Left lobe of liver (tissue), 2 donors: ENCODE data around the gene IFI44. TPM values are rescaled to one million over a fixed set of nuclear protein-coding genes. Genes with fewer than 3 reads are reported as not detected.

Source experiments
- ATAC-seq: fragments of 200-7000 bp; cut with Tn5 transposase; one replicate; pipeline ENCODE4 v1.9.1; 2020; ENCODE audit warnings: mild to moderate bottlenecking, moderate library complexity
- DNase-seq: peaks from one replicate; pipeline ENCODE4 v3.0.0-alpha.2; 2020; ENCODE audit warnings: low spot score
- total RNA-seq: library from RNA; stranded (reverse); gene quantifications from one replicate; pipeline ENCODE4 v1.2.1, GENCODE V29; 2021
- donor health status: DM: no; HTN: no; CAD: no; lungs with moderate emphysema.
- donor health status: DM: no; HTN: yes; CAD: no.

IFI44 gene
- total RNA-seq, 1 donor from 2014 or later = 5.2 TPM

DNA sequence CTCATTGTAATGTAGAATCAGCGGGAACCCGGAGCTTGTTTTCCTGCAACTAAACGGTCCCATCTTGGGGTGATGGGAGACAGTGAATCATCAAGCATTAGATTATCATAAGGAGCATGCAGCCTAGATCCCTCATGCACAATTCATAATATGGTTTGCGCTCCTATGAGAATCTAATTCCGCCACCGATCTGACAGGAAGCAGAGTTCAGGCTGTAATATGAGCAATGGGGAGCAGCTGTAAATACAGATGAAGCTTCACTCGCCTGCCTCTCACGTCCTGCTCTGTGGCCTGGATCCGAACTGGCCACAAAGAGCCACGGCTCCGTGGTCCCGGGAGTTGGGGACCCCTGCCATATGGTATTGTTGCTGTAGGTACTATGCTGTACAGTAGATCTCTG, 1.6 kb downstream of the IFI44 start:
- DNase-seq = no peak

DNA sequence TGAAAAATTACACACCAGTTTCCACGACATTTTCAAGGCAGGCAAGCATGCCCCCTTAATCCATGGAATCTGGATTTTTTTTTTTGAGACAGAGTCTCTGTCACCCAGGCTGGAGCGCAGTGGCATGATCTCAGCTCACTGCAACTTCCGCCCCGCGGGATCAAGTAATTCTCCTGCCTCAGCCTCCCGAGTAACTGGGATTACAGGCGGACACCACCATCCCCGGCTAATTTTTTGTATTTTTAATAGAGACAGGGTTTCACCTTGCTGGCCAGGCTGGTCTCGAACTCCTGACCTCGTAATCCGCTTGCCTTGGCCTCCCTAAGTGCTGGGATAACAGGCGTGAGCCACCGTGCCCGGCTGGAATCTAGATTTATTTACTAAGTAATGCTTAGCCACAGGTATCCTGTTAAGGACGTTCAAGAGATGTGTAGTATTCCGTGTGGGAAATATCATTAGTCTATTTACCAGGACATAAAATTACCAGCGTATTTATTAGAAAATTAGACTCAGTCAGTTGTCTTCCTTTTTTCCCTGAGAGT, 2.5 kb downstream of the IFI44 start:
- no peak for ATAC-seq
- no peak for DNase-seq

More for the DNA sequence above, 1.6 kb downstream of the IFI44 start:
- peak; percentile 34 for ATAC-seq

DNA sequence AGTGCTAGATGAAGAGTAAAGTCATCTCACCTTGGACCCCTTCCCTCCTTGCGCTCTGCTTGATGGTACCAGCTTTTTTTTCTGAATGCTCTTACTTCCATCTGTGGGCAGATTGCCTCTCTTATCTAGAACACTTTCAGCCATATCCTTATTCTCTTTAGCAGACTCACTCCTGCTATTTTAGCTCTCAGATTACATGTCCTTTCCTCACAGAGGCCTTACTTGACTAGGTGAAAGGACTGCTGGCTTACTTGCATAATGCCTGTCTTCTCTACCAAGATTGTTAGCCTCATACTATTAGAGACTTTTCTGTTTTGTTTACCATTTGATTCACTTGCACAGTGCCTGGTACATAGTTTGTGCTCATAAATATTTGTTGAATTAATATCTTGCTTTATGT, 9.3 kb downstream of the IFI44 start:
- no peak for ATAC-seq

DNA sequence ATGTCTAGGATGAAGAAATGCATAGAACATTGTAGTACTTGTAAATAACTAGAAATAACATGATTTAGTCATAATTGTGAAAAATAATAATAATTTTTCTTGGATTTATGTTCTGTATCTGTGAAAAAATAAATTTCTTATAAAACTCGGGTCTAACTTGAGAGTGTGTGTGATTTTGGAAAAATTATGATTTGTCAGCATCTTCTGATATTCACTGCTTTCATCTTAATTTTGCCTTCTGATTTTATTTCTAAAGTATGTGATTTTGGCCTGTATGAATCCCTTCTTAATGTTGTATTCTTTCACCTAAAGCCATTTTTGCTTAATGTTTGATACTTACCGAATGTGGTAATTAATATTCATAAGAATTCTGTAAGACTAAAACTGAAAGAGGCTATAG, 14.3 kb downstream of the IFI44 start:
- ATAC-seq (no peak), DNase-seq (no peak)

More for the DNA sequence above, 9.3 kb downstream of the IFI44 start:
- DNase-seq = no peak

DNA sequence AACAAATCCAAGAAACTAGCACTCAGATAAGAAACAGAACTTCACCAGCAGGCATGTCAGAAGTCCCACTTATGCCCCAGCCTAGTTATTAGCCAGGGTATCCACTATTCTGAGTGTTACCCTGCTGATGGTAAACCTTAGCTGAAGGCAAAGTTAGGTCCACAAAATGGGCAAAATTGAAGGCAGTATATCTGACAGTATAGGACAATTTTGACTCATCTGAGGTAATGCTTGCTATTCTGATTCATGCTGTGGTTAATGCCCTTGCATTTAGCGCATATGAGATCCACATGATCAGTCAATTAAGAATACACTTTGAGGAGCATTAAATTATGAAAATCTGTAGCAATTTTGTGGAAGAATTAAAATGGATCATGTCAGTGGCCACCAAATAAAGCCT, 15.1 kb downstream of the IFI44 start:
- DNase-seq = no peak
- no peak for ATAC-seq

DNA sequence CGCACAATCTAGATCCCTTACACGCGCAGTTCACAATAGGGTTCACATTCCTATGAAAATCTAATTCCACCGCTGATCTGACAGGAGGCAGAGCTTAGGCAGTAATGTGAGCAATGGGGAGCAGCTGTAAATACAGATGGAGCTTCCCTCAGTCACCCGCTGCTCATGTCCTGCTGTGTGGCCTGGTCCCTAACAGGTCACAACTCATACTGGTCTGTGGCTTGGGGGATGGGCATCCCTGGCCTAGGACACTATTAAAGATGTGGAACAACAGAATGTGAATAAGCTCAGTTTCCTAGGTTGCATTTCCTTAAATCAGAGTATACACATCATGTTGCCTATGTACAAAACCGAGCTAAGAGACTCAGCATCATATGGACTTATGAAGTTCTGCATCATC, 16.2 kb downstream of the IFI44 start:
- ATAC-seq (no peak), DNase-seq (no peak)

DNA sequence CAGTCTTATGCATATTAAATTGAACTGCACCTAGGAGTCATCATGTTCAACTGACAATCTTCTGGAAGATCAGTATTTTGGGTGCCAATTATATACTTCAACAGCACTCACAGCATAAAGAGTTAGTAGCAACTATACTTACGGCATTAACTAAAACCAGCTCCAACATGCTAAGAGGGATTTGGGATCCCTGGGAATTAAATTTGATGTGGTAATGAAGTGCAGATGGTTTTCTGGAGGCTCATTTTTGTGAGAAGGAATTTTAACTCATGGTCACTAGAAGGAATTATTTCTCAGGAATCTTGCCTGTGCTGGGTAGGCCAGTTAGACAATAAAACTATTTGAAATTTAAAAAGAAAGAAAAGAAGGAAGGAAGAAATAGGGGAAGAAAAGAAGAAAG, 18.3 kb downstream of the IFI44 start:
- DNase-seq (no peak), ATAC-seq (no peak)

DNA sequence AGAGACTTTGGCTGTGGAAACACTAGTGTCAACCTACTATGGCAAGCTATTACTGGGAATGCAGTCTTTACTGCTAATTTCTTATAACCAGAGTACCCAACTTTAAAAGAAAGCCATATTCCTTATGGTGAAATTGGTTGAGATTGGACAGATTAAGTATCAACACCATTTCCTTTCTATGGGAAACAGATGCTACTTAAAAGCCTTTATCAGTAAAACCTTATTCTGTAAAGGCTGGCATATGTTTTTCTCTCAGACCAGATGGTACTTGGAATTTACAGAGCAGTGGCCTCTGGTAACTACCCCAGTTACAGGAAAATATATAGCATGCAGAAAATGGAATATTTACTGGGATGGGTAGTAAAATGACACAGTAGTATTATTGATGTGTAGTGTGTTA, 18.8 kb downstream of the IFI44 start:
- ATAC-seq (no peak), DNase-seq (no peak)

DNA sequence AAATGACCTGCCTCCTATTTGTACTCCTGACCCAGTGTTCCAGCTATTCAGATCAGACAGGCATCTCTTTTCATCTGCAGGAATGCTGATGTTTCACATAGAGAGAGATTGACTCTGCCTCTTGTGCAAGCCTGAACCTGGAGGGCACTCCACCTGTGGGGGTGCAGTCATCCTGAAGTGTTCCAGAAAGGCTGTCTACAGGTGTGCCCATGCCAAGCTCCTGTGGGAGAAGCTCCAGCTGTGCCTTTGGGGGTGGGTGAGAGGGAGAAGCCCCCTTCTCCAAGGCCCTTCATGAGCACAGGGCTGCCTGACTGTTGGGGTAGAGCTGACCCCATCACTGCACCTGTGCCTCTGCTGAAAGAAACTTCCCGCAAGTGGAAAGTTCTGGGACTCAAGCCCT, 22.8 kb downstream of the IFI44 start:
- ATAC-seq = no peak

DNA sequence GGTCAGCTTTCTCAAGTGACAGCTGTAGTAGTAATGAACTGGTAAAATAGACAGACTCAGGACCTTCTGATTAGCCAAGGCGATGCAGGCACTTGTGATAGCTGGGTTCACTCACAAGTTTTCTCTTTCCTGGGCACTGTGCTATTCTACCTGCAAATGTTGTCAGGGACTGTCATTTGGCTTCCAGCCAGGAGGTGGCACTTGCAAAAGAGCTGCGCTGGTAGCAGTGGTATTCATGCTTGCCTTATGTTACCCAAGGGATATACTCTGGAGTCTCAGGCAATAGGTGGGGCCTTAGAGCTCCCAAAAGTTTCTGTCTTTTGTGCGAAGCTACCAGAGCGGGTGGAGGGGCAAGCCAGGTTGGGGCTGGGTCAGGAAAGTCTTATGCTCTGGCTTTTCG, 23.5 kb downstream of the IFI44 start:
- no peak for DNase-seq
- ATAC-seq = peak; percentile 28

More for the DNA sequence above, 22.8 kb downstream of the IFI44 start:
- DNase-seq = no peak

DNA sequence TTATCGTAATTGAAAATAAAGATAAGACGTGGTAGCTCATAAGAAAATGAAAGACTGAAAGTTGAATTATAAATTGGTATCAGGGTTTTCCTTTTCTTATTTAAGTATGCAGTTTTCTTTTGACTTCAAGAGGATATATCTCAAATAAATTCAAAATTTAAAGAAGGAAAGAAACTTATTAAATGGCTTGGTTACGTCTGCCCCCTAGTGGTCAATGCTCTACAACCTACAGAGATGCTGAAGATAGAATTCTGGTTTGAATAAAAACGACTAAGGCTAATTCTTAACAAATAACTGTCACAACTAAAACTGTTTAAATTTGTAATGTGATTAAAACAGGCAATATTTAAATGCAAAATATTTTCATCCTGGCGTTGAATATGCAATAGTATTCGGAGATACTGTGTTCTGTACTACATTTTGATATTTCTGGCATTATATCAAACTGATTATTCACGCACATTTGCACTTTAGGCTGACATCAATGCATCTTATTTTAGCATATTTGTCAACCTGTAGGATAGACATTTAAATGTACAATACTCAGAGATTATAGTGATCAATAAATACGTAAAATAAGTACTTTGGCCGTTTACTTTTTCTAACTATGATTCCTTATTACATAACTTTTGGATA, 26.8 kb downstream of the IFI44 start:
- DNase-seq (no peak), ATAC-seq (peak; percentile 85)

DNA sequence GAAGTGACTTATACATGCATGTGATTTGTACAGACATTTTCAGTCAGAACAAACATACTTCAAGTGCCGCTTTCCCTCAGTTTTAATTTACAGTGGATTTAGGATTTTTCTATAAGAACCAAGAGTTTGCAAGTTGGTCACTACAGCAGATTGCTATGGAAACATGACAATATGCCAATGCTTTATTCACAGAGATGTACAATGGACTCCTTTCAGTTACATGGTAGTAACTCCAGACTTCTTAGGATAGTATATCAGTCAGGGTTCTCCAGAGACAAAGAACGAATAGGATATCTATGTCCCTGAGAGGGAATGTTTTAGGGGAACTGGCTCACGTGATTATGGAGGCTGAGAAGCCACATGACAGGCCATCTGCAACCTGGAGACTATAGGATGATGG, 27.4 kb downstream of the IFI44 start:
- no peak for DNase-seq
- no peak for ATAC-seq

DNA sequence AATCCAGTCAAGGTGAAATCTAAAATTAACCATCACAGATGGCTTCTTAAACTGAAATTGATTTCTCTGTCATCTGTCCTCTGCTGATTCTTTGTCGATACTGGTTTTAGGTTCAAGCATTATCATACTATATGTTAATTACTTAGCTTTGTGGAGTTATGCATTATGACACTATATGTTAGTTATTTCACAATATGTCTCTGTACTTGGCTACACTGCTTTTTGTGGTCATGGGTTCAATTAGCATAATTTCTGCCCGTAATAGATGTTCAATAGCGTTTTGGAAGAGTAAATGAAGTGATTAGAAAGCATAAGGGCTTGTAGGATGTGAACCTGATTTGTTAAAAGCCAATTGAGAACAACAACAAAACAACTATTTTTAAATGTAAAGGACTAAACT, 28.2 kb downstream of the IFI44 start:
- ATAC-seq (no peak), DNase-seq (no peak)

DNA sequence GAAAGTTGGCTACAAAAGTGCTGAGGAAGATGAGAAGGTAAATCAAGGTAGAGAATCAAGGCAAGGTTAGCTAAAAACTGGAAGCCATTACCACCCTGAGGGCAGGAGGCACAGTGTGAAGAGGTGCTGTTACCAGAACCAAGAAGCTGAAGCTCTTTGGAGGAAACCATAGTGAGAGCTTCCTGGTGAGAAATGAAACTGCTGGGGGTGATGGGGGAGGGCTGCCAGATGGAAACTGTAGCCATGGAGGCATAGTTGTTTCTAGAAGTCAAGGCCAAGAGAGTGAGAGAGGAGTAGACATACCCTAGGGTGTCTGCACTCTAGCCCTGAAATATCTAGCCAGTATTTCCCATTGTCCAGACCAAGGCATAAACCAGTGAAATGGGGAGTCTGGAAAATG, 28.7 kb downstream of the IFI44 start:
- DNase-seq = no peak
- ATAC-seq = no peak

DNA sequence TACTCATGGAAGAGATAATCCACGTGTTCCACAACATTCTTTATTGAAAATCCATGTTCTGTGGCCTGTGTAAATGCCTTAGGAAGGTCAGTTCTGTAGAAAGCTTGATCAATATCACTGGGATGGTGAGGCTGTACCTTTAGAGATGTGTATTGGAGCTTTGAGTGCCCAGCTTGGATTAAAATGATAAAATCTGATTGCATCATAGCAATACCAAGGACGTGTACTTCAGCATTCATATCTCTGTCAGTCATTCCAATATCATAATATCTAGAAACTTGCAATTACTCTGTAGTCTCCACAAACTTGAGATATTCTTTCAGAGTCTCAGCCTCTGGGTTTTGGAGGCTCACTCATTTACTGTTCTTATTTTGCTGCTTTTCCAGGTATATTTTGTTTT, 31.6 kb downstream of the IFI44 start:
- DNase-seq (no peak), ATAC-seq (no peak)

DNA sequence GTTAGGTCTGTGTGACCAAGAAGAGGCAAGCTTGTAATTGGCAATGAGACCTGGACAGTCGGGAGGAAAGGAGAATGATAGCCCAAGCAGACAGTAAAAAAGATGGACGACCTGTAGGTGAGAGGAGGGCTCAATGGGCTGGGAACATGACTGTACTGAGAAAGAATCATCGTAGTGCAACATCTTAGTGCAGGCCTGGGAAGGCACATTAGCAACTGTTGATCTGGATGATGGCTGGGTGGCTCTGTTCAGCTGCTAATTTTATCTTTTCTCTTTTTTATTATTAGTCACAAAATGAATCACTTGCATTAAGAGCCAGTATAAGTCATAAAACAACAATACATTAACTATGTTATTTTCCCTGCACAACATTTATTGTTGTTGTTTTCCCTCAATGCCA, 32.9 kb downstream of the IFI44 start:
- ATAC-seq = no peak
- no peak for DNase-seq

DNA sequence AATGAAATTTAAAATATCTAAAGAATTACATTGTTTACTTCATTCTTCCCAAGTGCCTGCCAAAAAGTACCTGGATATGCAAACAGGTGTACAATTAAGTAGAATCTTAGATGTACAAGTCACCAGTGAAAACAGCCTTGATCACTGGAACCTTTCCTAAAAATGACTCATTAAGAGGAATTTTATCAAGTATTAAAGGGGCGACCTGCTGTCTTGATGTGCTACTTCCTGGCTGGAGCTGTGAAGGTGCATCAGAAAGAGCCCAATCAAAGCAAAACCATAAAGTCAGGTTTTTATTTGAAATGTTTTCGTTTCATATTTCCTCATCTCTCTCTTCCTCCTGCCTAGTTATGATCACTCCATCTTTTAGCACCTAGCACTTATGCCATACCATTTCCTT, 33.4 kb downstream of the IFI44 start:
- ATAC-seq (no peak), DNase-seq (no peak)

DNA sequence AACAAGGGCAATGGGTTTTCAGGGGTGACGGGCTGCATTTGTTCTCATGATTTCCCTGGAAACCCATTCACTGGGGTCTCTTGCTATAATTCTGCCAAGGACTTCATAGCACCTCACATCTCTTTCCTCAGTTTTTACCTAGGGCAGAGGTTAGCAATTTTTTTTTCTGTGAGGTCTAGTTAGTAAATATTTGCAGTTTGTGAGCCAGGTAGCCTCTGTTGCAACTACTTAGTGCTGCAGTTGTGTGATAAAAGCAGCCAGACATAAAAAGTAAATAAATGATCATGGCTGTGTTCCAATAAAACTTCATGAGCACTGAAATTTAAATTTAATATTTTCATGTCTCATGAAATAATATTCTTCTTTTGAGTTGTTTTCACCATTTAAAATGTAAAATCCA, 37.7 kb downstream of the IFI44 start:
- peak; percentile 88 for ATAC-seq
- DNase-seq = no peak

DNA sequence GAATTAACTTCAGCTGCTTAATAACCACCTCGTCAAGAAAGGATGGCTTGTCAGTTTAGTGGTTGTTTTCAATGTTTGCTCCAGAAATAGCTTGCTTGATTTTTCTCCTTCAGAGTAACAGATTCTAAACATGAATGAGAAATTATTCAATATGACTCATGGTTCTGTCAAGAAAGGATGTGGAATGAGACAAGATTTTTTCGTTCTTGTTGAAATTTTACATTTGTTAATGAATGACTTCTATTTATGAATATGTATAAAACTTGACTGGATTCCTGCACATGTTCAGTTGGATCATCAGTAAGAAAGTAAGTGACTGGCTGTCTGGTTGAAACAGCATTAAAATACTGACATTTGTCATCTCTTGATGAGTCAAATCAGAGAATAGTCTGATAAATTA, 38.3 kb downstream of the IFI44 start:
- DNase-seq = no peak
- ATAC-seq = no peak

DNA sequence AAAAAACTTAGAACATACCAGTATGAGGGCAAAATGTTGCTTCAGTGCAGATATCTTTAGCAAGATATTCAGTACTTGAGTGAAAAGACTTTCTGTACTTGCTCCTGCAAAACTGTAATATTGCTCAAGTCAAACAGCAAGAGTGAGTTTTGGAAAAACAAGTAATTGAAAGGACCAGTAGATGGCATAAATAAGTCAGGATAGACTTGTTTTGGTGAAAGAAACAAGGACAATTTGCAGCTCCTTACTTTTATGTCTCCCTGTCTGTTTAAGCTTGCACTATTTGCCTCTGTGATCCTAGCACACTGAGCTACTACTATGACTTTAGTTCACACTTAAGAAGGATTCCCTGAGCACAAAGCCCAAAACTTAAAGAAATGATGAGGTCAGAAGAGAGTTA, 39.1 kb downstream of the IFI44 start:
- no peak for DNase-seq

DNA sequence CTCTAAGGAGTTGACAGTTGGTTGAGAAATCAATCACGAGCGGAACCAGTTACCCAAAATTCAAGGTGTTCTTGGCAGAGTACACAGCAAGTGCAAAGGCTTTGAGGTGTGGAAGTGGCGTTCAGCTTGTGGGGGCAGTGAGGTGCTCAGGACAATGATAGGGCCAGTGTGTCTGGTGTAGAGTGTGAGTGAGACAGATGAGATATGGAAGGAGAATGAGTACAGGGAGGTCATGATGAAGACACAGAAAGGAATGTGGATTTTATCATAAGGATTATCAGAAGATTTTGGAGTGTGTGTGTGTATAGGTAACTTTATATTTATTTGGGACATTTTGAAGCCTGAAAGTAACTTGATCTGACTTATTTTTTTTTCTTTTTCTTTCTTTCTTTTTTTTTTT, 40.9 kb downstream of the IFI44 start:
- DNase-seq = no peak
- ATAC-seq = no peak

More for the DNA sequence above, 39.1 kb downstream of the IFI44 start:
- ATAC-seq = peak; percentile 60

DNA sequence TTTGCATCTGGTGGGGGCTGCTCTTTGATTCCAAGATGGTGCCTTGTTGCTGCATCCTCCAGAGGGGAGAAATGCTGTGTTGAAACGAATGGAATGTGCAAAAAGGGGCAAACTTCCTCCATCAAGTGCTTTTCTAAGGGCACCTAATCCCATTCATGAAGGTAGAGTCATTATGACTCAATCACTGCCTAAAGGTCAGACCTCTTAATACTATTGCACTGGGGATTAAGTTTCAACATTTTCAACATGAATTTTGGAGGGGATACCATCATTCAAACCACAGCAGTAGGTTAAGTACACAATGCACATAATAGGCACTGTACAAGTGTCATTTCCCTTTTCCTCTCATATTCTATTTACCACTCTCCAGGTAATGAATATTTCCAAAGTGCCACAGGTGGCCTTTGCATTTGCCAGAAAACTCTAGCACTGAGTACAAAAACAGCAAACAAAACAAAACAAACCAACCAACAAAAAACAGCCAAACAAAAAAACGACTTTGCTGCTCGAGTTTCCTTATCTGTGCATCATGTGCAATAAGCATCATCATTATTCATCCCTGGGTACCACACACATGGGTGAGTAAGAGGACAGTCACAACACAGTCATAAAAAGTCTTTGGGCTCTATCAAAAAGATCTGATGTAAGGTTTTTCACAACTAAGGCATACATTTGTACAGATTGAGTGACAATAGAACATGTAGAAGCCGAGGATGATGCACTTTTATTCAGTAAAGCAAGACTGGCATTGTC, 42.5 kb downstream of the IFI44 start:
- DNase-seq (no peak), ATAC-seq (no peak)

DNA sequence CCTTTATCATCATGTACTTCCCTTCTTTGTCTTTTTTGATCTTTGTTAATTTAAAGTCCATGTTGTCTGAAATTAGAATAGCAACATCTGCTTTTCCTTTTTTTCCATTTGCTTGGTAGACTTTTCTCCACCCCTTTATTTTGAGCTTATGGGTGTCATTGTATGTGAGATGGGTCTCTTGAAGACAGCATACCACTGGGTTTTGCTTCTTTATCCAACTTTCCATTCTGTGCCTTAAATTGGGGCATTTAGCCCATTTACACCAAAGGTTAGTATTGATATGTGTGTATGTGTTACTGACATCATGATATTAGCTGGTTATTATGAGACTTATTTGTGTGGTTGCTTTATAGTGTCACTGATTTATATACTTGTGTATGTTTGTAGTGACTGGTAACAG, 50.2 kb downstream of the IFI44 start:
- no peak for ATAC-seq
- no peak for DNase-seq
